GM21447 (cell line): ENCODE measurements around the gene GALNT18.

Experiments
- ATAC-seq: cut with Tn5 transposase; IDR thresholded peaks from one replicate; pipeline ENCODE4 v1.9.1; 2021; ENCODE audit not compliant: unreplicated experiment

GALNT18 gene

GRCh38 chr11:11391796-11392463 is 229.9 kb downstream of the GALNT18 start:
- no peak for ATAC-seq

- no peak for ATAC-seq
These were observed 230.6 kb downstream of the GALNT18 start for GRCh38 chr11:11391169-11391568.

- no peak for ATAC-seq
These were observed 231.6 kb downstream of the GALNT18 start for GRCh38 chr11:11390068-11390771.

GRCh38 chr11:11389238-11389637 is 232.6 kb downstream of the GALNT18 start:
- no peak for ATAC-seq

GRCh38 chr11:11387622-11388305 is 234.0 kb downstream of the GALNT18 start:
- no peak for ATAC-seq

- ATAC-seq: no peak
These were observed 234.6 kb downstream of the GALNT18 start for GRCh38 chr11:11387207-11387606.

GRCh38 chr11:11384829-11385228 is 237.0 kb downstream of the GALNT18 start:
- no peak for ATAC-seq

GRCh38 chr11:11383995-11384394 is 237.8 kb downstream of the GALNT18 start:
- ATAC-seq: no peak

- no peak for ATAC-seq
These were observed 238.8 kb downstream of the GALNT18 start for GRCh38 chr11:11382858-11383532.

- no peak for ATAC-seq
These were observed 240.2 kb downstream of the GALNT18 start for GRCh38 chr11:11381471-11382105.

GRCh38 chr11:11380883-11381282 is 240.9 kb downstream of the GALNT18 start:
- ATAC-seq: no peak

- no peak for ATAC-seq
These were observed 241.5 kb downstream of the GALNT18 start for GRCh38 chr11:11380340-11380739.

- ATAC-seq: no peak
These were observed 242.1 kb downstream of the GALNT18 start for GRCh38 chr11:11379661-11380060.

- ATAC-seq: no peak
These were observed 243.4 kb downstream of the GALNT18 start for GRCh38 chr11:11378184-11378940.

- no peak for ATAC-seq
These were observed 247.3 kb downstream of the GALNT18 start for GRCh38 chr11:11374358-11375148.

- ATAC-seq: no peak
These were observed 247.9 kb downstream of the GALNT18 start for GRCh38 chr11:11373934-11374333.

GRCh38 chr11:11372461-11372860 is 249.3 kb downstream of the GALNT18 start:
- no peak for ATAC-seq

GRCh38 chr11:11370962-11371303 is 250.9 kb downstream of the GALNT18 start:
- ATAC-seq: no peak

- ATAC-seq: no peak
These were observed 251.4 kb downstream of the GALNT18 start for GRCh38 chr11:11370255-11370961.
